Activated CD4-positive, alpha-beta T cell treated with anti-CD3 and anti-CD28 coated beads, Interleukin-2, amount 50 U/mL, for 24 hours (primary cell): Measurements from ENCODE around the gene KISS1R.
"Not testable (repeated sequence)": the region's sequence is repeated elsewhere in the genome, so short reads cannot be mapped to it uniquely, and the experiment has no call there.

ENCODE experiments used
- DNase-seq, 2 donors: peaks; one replicate each; pipeline ENCODE4 v3.0.0-alpha.2; 2020; ENCODE audit warnings: low read depth in 1 of 2, low spot score in 1 of 2

Gene KISS1R

DNA sequence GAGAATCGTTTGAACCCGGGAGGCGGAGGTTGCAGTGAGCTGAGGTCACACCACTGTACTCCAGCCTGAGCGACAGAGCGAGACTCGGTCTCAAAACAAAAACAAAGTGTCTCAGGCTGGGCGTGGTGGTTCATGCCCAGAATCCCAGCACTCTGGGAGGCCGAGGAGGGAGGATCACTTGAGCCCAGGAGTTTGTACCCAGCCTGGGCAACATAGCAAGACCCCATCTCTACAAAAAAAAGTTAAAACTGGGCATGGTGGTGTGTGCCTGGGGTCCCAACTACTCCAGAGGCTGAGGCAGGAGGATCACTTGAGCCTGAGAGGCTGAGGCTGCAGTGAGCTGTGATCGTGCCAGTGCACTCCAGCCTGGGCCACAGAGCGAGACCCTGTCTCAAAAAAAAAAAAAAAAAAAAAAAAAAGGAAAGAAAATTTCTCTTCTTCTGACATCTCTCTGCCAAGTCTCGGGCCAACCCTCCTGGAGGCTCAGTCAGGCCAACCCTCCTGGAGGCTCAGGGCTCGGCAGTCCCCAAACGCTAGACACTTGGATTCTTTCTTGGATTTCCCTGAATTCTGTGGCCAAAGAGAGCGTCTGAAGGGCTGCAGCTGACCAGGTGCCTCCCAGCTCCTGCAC, 35.0 kb downstream of the KISS1R start:
- no peak for DNase-seq

DNA sequence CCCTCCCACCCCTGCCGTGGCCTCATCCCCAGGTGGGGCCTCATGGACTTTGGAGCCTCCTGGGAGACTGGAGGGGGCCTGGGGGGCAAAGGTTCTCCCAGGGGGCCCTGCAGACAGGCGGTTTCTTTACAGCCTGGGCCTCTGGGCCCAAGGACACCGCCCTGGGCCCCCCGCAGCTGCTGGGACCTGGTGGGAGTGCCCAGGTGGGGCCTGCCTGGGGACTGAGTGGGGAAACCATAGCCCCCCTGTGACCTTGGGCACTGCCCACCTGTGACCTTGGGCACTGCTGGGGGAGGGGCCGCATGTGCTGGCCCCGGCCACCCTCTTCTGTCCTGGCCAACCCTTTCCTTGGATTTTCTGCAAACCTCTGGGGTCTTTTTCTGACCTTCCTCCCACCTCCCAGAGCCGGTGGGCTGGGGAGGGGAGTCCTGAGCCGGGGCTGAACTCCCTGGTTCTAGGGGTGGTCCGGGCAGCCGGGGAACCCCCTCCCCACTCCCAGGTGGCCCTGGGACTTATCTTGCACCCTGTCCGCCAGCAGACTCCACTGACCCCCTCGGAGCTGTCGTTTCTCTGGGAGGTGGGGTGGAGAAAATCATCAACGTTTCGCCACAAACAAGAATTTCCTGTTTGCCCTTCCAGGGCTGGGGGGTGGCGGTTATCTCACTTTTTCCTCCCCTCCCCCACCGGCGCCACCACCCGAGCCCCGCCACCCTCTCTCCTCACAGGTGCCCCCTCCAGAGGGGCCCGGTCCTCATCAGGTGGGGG, 35.7 kb downstream of the KISS1R start:
- no peak for DNase-seq

GRCh38 chr19:953445-954271, 36.5 kb downstream of the KISS1R start:
- no peak for DNase-seq

DNA sequence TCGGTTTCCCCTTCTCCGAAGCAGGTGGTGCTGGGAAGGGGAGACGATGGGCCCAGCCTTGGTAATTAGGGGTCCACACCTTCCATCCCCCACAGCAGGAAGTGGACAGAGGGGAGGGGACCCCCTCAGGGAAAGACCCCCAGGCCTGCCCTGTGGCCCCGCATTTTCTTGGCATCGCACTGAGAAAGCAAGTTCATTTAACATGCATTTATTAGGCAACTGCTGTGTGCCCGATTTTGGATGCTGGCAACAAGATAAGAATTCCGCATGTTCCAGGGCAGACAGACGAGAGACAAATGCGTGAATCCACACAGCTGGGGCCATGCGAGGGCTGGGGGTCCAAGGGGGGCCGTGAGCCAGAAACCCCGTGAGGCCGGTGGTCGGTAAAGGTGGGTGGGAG, 37.1 kb downstream of the KISS1R start:
- DNase-seq = no peak

- DNase-seq = no peak
These were observed 37.8 kb downstream of the KISS1R start for GRCh38 chr19:954672-955494.

GRCh38 chr19:955803-956765, 39.0 kb downstream of the KISS1R start:
- no peak for DNase-seq

GRCh38 chr19:956766-957440, 39.8 kb downstream of the KISS1R start:
- no peak for DNase-seq

DNA sequence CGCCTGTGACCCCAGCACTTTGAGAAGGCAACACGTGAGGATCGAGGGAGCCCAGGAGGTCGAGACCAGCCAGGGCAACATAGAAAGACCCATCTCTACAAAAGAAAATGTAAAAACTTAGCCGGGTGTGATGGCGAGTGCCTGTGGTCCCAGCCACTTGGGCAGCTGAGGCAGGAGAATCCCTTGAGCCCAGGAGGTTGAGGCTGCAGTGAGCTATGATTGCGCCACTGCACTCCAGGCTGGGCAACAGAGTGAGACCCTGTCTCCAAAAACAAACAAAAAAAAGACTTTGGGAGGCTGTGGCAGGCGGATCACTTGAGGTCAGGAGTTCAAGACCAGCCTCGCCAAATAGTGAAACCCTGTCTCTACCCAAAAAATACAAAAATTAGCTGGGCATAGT, 40.4 kb downstream of the KISS1R start:
- DNase-seq = not testable (repeated sequence)

GRCh38 chr19:958967-959855, 42.1 kb downstream of the KISS1R start:
- DNase-seq = peak in 1 of 2 donors; percentile 17

DNA sequence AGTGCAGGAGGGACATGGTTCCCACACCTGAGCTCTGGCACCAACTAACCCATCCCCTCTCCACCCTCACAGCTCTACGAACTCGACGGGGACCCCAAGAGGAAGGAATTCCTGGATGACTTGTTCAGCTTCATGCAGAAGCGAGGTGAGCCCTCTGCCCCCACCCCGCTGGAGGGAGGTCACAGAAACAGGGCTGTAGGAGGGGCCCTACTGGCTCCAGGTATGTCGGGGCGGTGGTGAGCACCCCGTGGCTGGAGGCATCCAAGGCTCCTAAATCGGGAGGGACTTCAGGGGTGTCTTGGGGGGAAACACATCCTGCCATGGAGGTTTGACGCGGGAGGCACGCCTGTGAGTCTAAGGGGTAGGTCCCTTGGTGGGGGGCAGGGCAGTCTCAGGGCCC, 42.9 kb downstream of the KISS1R start:
- no peak for DNase-seq

DNA sequence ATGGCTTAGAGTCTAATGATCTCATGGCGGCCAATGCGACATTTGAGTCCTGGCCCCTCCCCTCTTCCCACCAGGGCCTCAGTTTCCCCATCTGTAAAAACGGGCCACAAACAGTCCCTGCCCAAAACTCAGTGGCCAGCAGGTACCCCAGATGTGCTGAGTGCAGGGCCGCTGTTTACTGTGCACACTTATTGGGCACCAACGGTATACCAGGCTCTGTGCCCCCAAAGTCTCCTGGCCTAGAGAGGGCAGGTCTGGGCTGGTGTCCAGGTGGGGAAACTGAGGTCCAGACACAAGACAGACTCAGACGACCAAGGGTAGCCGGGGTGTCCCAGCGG, 43.4 kb downstream of the KISS1R start:
- no peak for DNase-seq

GRCh38 chr19:961866-962620, 44.9 kb downstream of the KISS1R start:
- no peak for DNase-seq

DNA sequence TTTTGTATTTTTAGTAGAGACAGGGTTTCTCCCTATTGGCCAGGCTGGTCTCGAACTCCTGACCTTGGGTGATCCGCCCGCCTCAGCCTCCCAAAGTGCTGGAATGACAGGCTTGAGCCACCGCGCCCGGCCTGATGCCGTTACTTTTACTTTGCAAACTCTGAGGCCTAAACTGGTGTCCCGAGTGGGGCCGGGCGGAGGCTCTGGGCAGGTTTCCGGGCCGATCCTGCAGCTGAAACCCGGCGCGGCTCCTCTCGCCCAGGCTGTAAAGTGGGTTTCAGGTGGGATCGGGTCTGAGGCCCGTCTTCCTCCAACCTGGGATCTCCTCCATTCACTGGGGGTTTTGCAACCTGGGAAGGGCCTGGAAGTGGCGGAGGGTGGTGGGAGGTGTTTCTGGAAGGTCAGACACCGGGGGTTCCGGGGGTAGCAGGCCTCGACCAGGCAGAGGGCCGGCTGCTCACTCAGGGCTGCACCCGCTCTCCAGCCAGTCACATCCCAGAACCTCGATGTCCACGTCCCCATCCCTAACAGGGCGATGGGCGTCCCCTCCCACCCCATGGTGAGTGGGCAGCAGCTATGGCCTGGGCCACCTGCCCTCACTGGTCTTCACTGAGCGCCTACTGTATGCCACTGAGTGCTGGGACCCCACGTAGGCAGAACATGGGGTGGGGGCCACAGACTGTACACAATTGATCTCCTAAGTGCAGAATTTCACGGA, 45.7 kb downstream of the KISS1R start:
- no peak for DNase-seq

GRCh38 chr19:963486-963951, 46.4 kb downstream of the KISS1R start:
- no peak for DNase-seq

DNA sequence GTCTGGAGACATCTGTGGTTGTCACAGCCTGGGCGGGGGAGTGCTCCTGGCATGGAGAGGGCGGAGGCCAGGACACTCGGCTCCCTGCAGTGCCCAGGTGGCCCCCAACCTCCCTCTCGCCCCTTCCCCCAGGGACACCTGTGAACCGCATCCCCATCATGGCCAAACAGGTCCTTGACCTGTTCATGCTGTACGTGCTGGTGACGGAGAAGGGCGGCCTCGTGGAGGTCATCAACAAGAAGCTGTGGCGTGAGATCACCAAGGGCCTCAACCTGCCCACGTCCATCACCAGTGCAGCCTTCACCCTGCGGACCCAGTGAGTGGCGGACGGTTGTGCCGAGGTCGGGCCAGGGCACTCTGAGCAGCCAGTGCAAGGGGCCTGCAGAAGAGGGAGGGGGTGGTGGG, 47.0 kb downstream of the KISS1R start:
- DNase-seq = no peak

DNA sequence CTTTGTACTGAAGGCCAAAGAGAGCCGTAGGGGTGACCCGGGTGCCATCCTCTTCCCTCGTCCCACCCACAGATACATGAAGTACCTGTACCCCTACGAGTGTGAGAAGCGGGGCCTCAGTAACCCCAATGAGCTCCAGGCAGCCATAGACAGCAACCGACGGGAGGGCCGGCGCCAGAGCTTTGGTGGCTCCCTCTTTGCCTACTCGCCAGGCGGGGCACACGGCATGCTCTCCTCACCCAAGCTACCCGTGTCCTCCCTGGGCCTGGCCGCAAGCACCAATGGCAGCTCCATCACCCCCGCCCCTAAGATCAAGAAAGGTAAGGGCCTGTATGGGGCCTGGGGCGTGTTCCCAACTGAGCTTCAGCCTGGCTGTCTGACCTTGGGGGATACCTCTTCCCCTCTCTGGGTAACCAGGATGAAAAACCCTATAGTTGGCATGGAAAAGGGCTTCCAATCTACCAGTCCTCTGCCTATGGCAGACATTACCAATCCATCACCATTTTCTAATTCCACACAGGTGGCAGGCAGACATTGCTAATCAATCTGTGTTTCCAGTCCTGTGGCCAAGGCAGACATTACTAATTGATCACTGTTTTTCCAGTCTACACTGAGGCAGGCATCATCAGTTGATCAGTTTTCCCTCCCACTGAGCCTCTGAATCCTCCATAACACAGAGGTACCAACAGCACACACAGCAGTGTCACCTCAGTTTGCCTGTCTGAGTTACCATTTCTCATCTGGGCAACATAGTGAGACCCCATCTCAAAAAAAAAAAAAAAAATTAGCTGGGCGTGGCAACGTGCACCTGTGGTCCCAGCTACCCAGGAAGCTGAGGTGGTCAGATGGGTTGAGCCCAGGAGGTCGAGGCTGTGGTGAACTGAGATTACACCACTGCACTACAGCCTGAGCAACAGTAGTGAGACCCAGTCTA, 47.9 kb downstream of the KISS1R start:
- no peak for DNase-seq
